ENCODE data around the gene KIF5C. TPM values are rescaled to one million over a fixed set of nuclear protein-coding genes. Genes with fewer than 3 reads are reported as not detected.

Gene KIF5C
- total RNA-seq, 1 donor from 2014 or later, result 673 TPM

- DNase-seq, result no peak
- no peak for TF ChIP-seq CTCF (IDR thresholded peaks at IDR 0.05; ENCODE audit: partially characterized antibody, unreplicated experiment)
- H3K27me3 Mint-ChIP-seq (ENCODE audit: unreplicated experiment), result peaks cover 2% of the 10 kb centered on the region
- H3K4me1 Mint-ChIP-seq (ENCODE audit: low read depth, unreplicated experiment), result peaks cover 62% of the 10 kb centered on the region
- H3K4me3 Mint-ChIP-seq (ENCODE audit: unreplicated experiment), result no peak overlapping the region
- no peak overlapping the region for H3K27ac Mint-ChIP-seq (ENCODE audit: unreplicated experiment)
- peaks cover 3% of the 10 kb centered on the region for H3K36me3 Mint-ChIP-seq (ENCODE audit: unreplicated experiment)
- H3K9me3 Mint-ChIP-seq (ENCODE audit: unreplicated experiment), result peaks cover 10% of the 10 kb centered on the region
Observed at GRCh38 chr2:148920559-148920958, 45.5 kb downstream of the KIF5C start.

- peaks cover 3% of the 10 kb centered on the region for H3K36me3 Mint-ChIP-seq (ENCODE audit: unreplicated experiment)
- DNase-seq, result no peak
- peaks cover 10% of the 10 kb centered on the region for H3K9me3 Mint-ChIP-seq (ENCODE audit: unreplicated experiment)
- H3K27ac Mint-ChIP-seq (ENCODE audit: unreplicated experiment), result peak overlapping the region; percentile 70
- peaks cover 5% of the 10 kb centered on the region for H3K27me3 Mint-ChIP-seq (ENCODE audit: unreplicated experiment)
- no peak overlapping the region for H3K4me3 Mint-ChIP-seq (ENCODE audit: unreplicated experiment)
- no peak for TF ChIP-seq CTCF (IDR thresholded peaks at IDR 0.05; ENCODE audit: partially characterized antibody, unreplicated experiment)
- peaks cover 67% of the 10 kb centered on the region for H3K4me1 Mint-ChIP-seq (ENCODE audit: low read depth, unreplicated experiment)
Observed at GRCh38 chr2:148922062-148922461, 47.0 kb downstream of the KIF5C start.

- TF ChIP-seq CTCF (IDR thresholded peaks at IDR 0.05; ENCODE audit: partially characterized antibody, unreplicated experiment), result no peak
- Mint-ChIP-seq H3K4me3 (ENCODE audit: unreplicated experiment) (peak overlapping the region; percentile 69), H3K36me3 (ENCODE audit: unreplicated experiment) (peaks cover 3% of the 10 kb centered on the region), H3K27me3 (ENCODE audit: unreplicated experiment) (peaks cover 5% of the 10 kb centered on the region), H3K4me1 (ENCODE audit: low read depth, unreplicated experiment) (peaks cover 66% of the 10 kb centered on the region), H3K9me3 (ENCODE audit: unreplicated experiment) (peaks cover 10% of the 10 kb centered on the region), H3K27ac (ENCODE audit: unreplicated experiment) (peak overlapping the region; percentile 76)
- DNase-seq, result no peak
Observed at GRCh38 chr2:148922776-148923475, 47.9 kb downstream of the KIF5C start.

GRCh38 chr2:148924514-148925178 is 49.6 kb downstream of the KIF5C start:
- H3K4me3 Mint-ChIP-seq (ENCODE audit: unreplicated experiment), result no peak overlapping the region
- peak overlapping the region; percentile 52 for H3K27ac Mint-ChIP-seq (ENCODE audit: unreplicated experiment)
- no peak for TF ChIP-seq CTCF (IDR thresholded peaks at IDR 0.05; ENCODE audit: partially characterized antibody, unreplicated experiment)
- peaks cover 10% of the 10 kb centered on the region for H3K9me3 Mint-ChIP-seq (ENCODE audit: unreplicated experiment)
- peaks cover 3% of the 10 kb centered on the region for H3K36me3 Mint-ChIP-seq (ENCODE audit: unreplicated experiment)
- peaks cover 5% of the 10 kb centered on the region for H3K27me3 Mint-ChIP-seq (ENCODE audit: unreplicated experiment)
- peaks cover 75% of the 10 kb centered on the region for H3K4me1 Mint-ChIP-seq (ENCODE audit: low read depth, unreplicated experiment)
- no peak for DNase-seq

Measured in glutamatergic neuron (in vitro differentiated cells).